ENCODE measurements around the gene KCNK1. TPM values are rescaled to one million over a fixed set of nuclear protein-coding genes. Genes with fewer than 3 reads are reported as not detected.

Gene KCNK1
- total and polyA plus RNA-seq, 8 donors: 4.3 to 16.3 (median 5.4) TPM

- intact Hi-C loops (cut with DNase I): no loop called here
- Histone ChIP-seq H3K9me3 (no peaks in the 10 kb centered on the region), H3K4me1 (no peaks in the 10 kb centered on the region), H3K27ac (no peak overlapping the region), H3K27me3 (no peaks in the 10 kb centered on the region), H3K36me3 (no peaks in the 10 kb centered on the region), H3K4me3 (no peak overlapping the region)
- no peak for ATAC-seq
- TF ChIP-seq, protein P1, sequence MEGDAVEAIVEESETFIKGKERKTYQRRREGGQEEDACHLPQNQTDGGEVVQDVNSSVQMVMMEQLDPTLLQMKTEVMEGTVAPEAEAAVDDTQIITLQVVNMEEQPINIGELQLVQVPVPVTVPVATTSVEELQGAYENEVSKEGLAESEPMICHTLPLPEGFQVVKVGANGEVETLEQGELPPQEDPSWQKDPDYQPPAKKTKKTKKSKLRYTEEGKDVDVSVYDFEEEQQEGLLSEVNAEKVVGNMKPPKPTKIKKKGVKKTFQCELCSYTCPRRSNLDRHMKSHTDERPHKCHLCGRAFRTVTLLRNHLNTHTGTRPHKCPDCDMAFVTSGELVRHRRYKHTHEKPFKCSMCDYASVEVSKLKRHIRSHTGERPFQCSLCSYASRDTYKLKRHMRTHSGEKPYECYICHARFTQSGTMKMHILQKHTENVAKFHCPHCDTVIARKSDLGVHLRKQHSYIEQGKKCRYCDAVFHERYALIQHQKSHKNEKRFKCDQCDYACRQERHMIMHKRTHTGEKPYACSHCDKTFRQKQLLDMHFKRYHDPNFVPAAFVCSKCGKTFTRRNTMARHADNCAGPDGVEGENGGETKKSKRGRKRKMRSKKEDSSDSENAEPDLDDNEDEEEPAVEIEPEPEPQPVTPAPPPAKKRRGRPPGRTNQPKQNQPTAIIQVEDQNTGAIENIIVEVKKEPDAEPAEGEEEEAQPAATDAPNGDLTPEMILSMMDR (IDR thresholded peaks at IDR 0.05): no peak
- DNase-seq: no peak
Measured at GRCh38 chr1:233605205-233605604, 8.7 kb upstream of the KCNK1 start.

GRCh38 chr1:233606813-233607212, 7.1 kb upstream of the KCNK1 start:
- no peaks in the 10 kb centered on the region for H3K36me3 ChIP-seq
- H3K27me3 ChIP-seq: peaks cover 0 to 7% of the 10 kb centered on the region in 2 donors
- no peak overlapping the region for H3K27ac ChIP-seq
- intact Hi-C loops (cut with DNase I): no loop called here
- H3K9me3 ChIP-seq: no peaks in the 10 kb centered on the region
- no peak overlapping the region for H3K4me3 ChIP-seq
- DNase-seq: no peak
- no peaks in the 10 kb centered on the region for H3K4me1 ChIP-seq
- TF ChIP-seq, protein P1 (IDR thresholded peaks at IDR 0.05): no peak
- ATAC-seq: no peak

- Histone ChIP-seq H3K27ac (no peak overlapping the region), H3K4me1 (no peaks in the 10 kb centered on the region), H3K9me3 (no peaks in the 10 kb centered on the region), H3K36me3 (no peaks in the 10 kb centered on the region), H3K4me3 (no peak overlapping the region), H3K27me3 (peaks cover 0 to 14% of the 10 kb centered on the region in 2 donors)
- ATAC-seq (no peak), DNase-seq (no peak)
- TF ChIP-seq, protein P1 (IDR thresholded peaks at IDR 0.05): no peak
- intact Hi-C loops (cut with DNase I): no loop called here
Measured at GRCh38 chr1:233607252-233608119, 6.4 kb upstream of the KCNK1 start.

DNA sequence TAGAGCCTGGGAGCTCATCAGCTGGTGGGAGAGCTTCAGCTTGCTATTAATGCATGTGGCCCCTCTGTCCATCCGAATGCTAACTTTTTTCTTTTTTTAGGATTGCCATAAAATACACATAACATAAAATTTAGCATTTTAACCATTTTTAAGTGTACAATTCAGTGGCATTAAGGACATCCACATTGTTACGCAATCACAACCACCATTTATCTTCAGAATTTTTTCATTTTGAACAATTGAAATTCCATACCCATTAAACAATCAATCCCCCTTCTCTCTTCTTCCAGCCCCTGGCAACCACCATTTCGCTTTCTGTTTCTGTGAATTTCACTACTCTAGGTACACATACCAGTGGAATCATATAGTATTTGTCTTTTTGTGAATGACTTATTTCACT, 4.9 kb upstream of the KCNK1 start:
- no peaks in the 10 kb centered on the region for H3K36me3 ChIP-seq
- TF ChIP-seq, protein P1 (IDR thresholded peaks at IDR 0.05): no peak
- H3K27ac ChIP-seq: no peak overlapping the region
- H3K4me1 ChIP-seq: no peaks in the 10 kb centered on the region
- ATAC-seq: no peak
- DNase-seq: no peak
- intact Hi-C loops (cut with DNase I): no loop called here
- no peak overlapping the region for H3K4me3 ChIP-seq
- H3K27me3 ChIP-seq: peaks cover 0 to 29% of the 10 kb centered on the region in 2 donors
- no peaks in the 10 kb centered on the region for H3K9me3 ChIP-seq

- DNase-seq (no peak), ATAC-seq (no peak)
- Histone ChIP-seq H3K27me3 (peaks cover 5 to 38% of the 10 kb centered on the region in 2 donors), H3K4me1 (peaks cover 0 to 4% of the 10 kb centered on the region in 2 donors), H3K4me3 (no peak overlapping the region), H3K9me3 (no peaks in the 10 kb centered on the region), H3K27ac (no peak overlapping the region), H3K36me3 (no peaks in the 10 kb centered on the region)
- TF ChIP-seq, protein P1 (IDR thresholded peaks at IDR 0.05): no peak
- intact Hi-C loops (cut with DNase I): no loop called here
Measured at GRCh38 chr1:233609926-233610325, 4.0 kb upstream of the KCNK1 start.
